ENCODE data around the gene MTMR4.
"Not testable (repeated sequence)": the region's sequence is repeated elsewhere in the genome, so short reads cannot be mapped to it uniquely, and the experiment has no call there.

MTMR4 gene

DNA sequence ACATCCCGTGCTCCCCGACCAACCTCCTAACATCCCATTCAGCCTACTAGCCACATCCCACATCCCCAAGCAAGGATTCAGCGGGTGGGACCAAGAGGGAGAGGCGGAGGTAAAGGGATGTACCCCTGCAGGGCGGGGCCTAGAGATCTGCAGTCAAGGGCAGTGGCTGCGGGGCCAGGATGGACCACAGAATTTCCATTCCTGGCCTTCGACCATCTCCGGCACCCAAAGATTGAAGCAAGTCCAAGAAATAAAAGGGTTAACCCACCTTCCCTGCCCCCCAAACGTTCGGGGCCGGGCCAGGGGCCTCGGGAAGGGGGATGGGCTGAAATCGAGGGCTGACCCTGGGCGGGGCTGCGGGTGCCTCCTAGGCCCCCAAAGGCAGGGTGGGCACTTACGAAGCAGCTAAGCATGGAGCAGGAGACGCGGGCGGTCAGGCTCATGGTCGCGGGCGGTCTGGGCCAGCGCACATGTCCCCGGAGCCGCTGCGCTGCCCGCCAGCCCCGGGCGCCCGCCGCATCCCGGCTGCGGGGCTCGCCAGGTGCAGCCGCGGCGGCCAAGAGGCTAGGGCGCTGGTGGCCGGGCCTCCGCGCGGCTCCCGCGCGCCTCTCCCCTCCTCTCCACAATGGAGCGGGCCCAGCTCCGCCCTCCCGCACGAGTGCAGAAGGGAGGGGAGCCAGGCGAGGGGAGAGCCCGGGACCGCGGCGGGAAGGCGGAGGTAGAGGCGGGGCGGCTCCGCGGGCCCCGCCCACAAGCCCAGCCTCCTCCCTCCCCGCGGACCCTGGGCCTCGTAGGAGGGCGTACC, at the start of gene MTMR4:
Gene MTMR4 (minus strand): TSS at position 674 of the 805 bp plus-strand sequence. CDS start 231 bp downstream, at position 443.
- DNase-seq: peak; percentile 78 to 82

DNA sequence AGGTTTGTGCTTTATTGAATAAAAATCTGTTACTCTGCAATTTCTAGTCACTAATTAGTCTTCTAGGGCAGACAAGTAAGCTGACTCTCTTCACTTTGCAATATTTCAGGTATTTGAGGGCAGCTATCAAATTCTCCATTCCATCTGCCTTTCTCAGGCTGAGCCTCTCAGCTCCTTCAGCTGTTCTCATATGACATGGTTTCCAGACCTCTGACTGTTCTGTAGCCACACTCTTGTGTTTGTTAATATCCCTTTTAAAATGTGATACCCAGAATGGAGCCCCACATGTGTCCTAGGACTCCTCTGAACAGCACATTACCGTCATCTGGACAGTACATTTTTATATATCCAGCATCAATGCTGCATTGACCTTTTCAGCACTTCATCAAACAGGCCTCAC, 46.1 kb upstream of the MTMR4 start:
- DNase-seq: no peak

DNA sequence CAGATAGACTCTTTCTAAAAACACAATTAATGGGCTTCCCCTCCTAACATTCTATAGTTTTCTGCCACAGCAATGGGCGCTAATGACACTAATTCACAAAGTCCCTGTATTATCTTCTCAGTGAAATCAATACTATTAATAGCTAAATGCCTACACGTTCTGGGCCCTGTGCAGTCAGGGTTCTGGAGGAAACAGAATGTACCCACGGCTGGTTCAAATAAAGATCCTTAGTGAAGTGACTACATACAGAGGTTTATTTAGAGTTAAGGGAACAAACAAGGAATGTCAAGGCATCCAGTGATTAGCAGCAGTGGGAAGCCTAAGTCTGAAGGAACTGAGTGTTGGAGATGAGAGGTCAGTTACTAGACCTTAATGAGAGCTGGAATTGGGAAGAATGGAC, 43.5 kb upstream of the MTMR4 start:
- DNase-seq: no peak

DNA sequence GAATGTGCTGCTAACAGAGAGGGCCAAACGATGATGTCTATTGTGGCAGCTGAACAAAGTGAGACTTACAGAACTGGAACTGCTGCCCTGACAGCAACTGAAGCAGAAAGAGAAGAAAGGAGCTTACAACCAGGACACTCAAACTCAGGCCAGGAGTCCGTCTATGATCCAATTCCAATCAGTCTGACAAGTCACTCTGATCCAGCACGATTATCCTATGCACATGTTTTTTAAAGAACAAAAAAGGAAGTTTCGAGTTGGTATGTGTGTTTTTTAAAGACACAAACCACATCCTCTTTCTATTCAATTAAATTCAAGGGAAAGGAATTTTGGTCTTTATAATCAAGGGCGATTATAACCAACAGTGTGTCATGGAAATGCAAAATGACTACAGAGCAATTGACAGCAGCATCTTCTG, 42.4 kb upstream of the MTMR4 start:
- DNase-seq: no peak

DNA sequence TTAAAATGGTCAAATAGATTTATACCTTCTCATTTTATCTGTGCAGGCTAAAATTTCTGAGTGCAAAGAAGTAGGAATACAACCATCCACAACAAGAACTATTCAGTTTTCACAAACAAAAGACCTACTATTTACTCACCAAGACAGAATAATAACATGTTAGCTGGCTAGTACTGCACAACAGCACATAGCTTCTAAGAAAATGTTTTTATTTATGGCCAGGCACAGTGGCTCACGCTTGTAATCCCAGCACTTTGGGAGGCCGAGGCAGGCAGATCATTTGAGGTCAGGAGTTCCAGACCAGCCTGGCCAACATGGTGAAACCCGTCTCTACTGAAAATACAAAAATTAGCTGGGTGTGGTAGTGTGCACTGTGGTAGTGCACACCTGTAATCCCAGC, 40.7 kb upstream of the MTMR4 start:
- not testable (repeated sequence) for DNase-seq

DNA sequence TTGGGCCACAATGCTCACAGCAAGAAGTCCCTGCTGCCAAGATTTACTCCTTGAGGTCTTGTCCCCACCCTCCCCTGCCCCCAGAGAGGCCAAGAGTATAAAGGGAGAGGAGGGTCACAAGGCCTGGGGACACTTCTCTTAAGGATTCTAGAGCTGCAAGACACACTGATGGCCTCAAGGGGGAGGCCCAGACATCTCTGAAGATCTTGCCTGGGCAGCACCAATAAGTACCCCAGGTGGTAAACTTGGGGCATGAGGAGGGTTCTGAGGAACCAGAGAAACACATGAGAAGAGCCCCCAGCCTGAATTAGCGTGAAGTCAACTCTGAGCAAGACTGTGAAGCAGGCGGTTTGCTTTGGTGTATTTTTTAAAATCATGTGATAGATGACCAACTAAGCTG, 26.8 kb upstream of the MTMR4 start:
- DNase-seq: no peak

DNA sequence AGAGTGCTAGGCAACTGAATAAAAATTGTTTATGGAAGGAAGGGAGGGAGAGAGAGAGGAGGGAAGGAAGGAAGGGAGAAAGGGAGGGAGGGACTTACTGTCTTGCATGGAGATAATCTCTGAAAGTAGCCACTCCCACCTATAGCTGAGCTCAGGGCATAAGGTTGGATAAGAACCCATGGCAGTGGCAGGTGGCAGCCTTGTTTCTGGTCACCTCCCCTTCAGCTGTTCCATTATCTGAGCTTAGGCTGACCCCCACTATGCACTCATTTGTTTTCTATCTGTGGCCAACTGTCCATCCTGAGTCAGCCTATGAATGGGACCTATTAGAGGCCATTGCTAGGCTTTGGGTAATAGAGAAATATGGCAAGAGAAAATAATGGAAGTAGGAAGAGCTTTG, 25.3 kb upstream of the MTMR4 start:
- DNase-seq: no peak

DNA sequence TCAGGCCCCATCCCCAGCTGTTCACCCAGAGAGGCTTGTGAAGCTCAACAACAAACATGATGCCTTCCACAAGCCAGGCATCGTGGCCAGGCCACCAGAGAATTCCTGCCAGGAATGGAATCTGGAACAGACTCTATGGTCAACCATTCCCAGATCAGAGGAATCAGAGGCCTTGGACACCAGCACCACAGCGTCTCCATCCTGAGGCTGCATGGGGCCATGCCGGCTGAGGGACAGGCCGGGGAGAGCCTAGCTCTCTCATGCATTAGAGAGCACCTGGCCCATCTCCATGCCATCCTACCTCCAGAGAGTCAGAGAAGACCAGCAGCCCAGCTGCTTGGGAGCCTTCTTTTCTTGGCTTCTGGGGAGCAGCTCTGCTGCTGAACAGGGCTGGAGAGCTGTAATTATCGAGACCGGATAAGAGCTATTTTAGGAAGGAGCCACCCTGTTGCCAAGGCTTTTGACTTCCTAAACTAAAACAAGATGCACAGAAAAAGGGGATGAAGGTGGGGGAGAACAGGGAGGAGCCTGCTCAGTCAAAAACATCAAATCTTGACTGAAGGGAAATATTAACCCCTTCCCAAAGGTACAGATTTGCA, 24.5 kb upstream of the MTMR4 start:
- DNase-seq: no peak

DNA sequence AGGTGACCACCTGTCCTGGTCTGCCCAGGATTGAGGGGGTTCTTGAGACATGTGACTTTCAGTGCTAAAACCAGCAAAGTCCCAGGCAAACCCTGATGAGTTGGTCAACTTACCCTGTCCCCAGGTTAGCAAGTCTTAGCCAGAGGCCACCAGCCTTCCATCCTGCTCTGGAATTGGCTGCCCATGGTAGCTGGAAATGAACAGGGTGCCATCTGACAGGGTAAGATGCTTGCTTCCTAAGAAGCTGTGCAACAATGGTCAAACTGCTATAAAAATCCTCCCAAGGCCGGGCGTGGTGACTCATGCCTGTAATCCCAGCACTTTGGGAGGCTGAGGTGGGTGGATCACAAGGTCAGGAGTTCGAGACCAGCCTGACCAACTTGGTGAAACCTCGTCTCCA, 22.8 kb upstream of the MTMR4 start:
- no peak for DNase-seq

DNA sequence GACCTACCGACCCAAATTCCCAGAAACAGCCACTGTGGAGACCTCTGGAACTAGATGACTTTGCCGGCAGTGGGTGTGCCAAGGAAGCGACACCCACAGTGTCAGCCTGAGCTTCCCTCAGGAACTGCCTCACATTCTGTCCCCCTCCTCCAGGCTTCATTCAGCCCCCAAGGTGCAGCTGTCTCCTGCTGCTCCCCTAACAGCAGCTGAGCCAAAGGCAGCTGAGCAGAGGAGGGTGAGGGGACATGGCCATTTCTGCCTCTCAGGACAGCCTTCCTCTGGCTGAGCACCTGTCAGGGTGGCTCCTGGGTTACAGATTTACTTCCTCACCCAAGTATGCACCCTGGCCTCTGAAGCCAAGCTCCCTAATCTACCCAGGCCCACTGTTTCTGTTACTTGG, 22.1 kb upstream of the MTMR4 start:
- no peak for DNase-seq

DNA sequence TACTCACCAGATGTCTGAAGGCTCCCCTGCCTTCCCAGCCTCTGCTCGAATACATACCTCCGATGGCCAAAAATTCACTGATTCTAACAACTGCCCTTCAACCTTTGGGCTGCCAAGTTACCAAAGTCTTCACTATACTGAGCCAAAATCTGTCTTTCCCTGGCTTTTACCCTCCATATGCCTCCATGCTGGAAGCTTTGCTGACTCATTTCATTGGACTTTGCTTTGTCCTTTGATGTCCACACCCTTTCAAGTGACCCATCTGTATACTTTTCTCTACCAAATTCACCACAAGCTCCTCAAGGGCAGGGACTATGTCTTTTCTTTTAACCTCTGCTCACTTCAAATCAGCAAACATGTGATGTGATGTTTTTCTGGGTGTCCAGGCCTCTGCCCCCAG, 21.0 kb upstream of the MTMR4 start:
- DNase-seq: no peak

DNA sequence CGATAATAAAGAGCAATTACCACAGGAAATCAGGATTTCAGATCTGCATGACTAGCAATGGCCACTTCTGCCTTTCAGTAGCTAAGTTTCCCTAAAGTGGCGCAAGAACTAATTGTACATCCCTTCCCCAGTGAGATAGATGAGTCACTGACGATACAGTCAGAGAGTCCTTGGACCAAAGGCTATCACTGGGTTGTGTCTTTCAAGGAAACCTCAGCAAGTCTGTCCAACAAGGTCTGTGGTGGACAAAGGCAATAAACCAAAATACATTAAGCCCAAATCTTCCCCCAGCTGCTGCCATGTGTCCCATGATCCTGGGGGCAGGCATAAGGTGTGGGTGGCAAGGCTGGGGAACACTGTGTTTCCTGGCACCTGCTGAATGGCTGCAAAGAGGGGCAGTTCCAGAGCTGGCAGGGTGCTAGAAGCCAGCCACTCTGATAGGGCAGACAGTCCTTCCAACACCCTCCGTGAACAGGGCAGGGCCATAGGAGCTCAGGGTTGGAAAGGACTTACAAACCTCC, 20.5 kb upstream of the MTMR4 start:
- peak in 1 of 2 donors; percentile 24 for DNase-seq

DNA sequence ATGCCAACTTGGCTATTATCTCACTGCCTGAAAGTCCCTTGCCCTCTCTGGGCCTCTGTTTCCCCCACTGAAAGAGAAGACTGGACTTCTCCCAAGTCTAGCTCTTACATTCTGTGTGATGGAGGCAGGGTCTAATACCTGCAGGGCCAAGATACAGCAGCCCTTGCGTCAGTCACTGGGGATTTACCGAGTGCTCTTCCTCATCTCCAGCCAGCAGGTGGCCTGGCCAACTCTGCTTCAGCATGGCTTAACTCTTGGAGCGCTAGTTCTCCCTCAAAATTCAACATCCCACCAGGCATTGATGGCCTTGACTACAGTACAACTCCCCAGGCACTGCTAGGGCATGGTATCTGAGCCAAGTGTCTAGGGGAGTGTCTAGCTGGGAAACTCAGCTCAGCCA, 19.9 kb upstream of the MTMR4 start:
- DNase-seq: no peak

DNA sequence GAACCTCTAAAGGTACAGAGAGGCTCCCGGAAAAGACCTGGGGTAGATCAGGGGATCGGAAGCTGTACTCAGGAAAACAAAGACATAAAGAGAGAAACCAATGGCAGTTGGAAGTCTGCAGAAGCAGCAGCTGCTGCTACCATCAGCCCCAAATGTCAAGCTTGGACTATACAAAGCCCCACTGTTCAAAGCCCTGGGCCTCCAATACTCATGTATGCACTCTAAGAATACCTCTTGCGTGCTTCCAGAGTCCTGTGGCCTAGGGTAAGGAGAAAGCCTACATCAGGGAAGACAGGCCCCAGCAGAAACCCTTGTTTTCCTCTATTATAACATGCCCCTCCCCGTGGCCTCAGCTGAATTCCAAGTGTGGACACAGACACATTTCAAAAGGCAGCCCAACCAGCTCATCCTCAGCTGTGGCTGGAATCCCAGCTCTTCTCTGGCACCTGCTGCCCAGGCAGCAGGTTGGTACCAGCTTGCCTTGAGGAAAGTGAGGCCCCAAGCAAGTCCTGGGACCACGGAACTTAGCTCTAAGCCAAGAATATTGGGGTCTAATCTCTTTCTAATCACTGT, 19.3 kb upstream of the MTMR4 start:
- no peak for DNase-seq

DNA sequence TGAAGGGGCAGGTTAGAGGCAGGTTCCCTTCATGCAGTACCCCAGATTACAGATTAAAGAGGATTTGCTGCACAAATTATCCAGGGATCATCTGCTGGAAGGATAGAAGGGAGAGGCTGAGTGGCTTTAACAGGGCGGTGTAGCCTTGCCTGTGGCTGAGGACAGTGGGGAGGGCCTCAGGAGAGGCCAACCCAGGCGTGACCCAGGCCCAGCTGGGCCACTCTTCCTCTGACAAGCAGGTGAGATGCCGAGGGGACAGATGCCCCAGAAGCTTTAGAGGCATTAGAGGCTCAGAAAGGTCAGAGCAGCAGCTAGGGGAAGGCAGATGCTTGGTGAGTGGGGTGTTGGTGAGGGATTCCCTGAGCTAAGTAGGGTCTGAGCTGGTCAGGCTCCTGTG, 18.1 kb upstream of the MTMR4 start:
- DNase-seq: no peak

DNA sequence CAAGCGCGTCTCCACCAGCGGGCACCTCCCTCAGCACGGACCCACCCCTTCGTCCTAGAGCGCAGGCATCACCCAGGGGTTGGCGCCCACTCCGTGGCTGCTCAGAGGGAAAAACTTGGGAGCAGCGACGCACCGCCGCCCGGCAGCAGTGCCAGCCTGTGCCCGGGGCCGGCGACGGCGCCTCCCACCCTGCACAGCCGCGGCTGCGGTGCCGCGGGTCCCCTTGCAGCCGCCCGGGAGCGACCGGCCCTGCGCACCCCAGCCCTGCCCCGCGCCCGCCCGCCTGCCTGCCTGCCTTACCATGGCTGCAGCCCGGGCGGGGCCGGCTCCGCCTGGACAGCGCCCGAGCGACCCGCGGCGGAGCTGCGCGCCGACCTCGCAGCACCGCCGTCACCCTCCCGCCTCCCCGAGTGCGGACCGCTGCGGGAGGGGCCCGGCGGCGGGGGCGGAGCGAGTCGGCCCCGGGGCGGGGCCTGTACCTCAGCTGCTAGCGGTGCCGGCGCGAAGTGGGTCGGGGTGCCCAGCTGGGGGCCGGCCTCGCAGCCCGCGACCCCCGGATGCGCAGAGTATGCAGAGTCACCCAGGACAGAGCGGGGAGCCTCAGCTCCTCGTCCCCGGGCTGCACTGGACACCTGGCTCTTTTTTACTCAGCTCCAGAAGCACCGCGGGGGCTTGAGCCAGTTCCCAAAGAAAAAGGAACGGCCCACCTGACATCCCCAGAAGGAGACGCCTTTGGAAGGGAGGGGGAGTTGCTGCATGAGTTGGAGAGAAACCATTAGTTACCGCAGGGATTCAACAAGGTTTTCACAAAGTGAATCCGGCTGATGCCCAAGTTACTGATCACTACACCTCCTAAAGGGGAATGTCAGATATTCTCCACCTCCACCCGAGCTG, 17.5 kb upstream of the MTMR4 start:
- peak; percentile 68 to 69 for DNase-seq

DNA sequence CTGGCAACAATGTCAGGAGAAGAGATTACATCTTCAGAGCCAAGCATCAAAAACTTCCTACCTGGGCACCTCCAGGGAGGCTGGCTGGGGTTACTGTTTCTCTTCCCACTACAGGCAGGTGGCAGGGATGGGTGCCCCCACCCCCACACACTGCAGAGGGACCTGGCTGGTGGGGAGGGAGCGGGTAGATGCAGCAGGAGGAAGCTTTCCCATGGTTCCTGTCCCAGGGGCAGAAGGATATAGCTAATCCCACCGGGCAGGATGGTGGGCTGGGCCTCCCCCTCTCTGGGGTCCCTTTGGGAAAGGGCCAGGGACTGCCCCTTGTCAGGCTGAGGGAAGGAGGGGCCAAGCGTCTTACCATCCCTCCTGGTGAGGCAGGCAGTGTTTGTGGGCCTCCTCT, 16.7 kb upstream of the MTMR4 start:
- no peak for DNase-seq

DNA sequence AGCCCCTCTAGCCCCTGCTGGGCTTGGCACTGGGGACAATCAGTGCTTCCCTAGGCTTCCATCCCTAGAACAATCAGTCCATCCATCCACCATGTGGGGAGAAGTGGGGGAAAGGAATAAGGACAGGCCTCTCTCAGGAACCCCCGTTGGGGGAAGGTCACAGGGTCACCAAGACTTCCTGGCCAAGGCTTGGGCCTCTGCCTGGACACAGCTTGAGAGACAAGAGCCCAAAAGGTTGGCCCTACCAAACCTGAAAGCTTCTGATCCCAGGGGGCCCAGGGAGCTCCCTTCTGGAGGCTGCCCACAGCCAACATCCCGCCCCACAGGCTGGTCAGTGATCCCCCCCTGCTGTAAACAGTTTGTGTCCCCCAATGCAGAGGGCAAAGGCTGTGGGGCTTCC, 16.2 kb upstream of the MTMR4 start:
- no peak for DNase-seq

DNA sequence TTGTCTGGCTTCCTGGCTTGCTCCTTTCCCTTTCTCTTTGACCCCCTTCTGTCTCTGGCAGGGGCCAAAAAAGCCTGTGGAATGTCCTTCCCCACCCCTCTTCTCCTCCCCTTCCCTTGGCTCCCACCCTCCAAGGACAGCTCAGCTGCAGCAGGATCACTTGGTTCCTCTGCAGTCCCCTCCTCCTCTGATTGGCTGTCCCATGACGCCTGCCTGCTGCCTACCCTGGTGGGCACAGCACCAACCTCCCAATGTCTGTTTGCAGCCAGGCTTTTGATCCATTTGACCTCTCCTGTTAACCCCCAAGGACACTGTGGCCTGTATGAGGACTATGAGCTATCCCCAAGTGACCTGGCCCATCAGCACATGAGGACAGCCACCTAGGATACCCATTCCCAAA, 14.8 kb upstream of the MTMR4 start:
- no peak for DNase-seq

DNA sequence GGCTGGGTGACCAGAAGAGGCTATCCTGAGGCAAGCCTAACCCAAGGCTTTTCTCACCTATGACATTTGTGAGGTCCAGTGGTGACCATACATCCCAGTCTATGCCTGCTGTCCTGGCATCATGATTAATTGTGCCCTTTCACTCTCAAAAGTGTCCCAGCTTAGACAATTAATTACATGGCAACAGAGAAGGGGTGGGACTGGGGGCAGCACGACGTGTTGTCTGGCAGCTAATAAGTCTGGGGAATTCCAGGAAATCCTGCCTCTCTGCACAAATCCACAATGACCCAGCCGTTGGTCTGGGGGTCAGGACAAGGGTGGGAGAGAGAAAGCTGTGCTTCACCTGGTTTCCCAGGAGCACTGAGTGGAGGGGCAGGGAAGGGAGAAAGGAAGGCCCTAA, 14.0 kb upstream of the MTMR4 start:
- DNase-seq: no peak

DNA sequence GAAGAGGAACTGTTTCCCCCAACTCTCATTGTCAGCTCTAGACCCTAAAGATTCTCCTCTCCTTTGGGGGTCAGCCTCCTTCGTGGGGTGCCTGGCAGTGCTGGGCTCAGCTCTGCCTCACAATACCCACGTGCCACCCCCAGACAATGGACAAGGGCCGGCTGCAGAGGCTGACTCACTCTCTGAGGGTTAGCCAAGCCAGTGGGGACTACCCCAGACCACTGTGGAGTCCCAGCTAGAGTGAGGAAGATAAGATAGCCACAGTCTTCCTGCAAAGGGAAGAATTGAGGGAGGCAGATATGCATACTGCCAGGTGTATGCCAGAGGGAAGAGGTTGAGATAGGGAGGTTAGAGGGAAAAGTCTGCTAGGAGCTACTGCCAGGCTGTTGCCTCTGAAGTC, 13.5 kb upstream of the MTMR4 start:
- no peak for DNase-seq

DNA sequence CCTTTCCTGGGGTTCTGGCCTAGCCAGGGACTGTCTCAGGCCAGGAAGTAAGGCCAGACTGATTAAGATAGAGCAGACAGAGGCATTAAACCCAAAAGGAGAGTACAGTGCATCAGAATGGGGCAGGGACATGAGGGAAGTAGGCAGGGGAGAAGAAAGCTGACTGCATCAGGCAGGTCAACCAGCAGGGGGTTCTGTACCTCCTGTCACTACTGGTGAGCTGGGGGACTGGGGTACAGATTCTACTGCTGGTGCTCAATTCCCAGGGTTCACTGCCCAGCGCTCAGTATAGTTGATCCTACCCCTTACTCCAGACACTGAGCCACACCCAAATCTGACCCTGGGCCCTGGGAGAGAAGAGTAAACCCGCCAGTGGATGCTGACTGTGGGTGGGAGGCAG, 12.9 kb upstream of the MTMR4 start:
- DNase-seq: no peak

DNA sequence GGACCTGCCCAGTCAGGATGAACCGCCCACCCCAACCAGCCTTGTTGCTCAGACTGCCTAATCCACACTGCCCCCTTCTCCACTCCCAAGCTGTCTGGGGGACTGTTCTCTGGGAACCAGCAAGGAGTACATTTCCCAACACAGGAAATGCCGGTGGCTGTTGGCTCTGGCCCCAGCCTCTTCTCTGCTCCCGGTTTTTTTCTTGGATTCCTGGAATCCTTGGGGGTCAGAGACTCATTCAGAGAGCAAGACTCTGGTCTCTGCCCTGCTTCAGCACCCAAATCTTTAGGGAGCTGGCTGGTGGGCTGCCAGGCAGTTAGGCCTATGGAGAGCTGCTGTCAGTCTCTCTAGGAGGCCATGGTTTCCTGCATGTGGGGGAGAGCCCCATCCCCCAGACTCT, 10.8 kb upstream of the MTMR4 start:
- no peak for DNase-seq
